Measurements from ENCODE around the gene SYT2. TPM values are rescaled to one million over a fixed set of nuclear protein-coding genes. Genes with fewer than 3 reads are reported as not detected.
A peak's percentile ranks its signal among the peaks of the same experiment; 100 is the strongest.

The SYT2 gene
- total RNA-seq, 1 experiment from 2014 or later, result 12.1 TPM

- TF ChIP-seq ATF2 (CRISPR knock-in tag; IDR thresholded peaks at IDR 0.05; ENCODE audit: borderline replicate concordance, low read depth) (no peak), ESRRA (CRISPR knock-in tag; IDR thresholded peaks at IDR 0.05; ENCODE audit: borderline replicate concordance) (peak; percentile 27; the same call in 1 of the 2 replicates), ZNF532 (CRISPR knock-in tag; IDR thresholded peaks at IDR 0.05; ENCODE audit: borderline replicate concordance) (no peak), MLX (CRISPR knock-in tag; IDR thresholded peaks at IDR 0.05) (no peak), SP1 (CRISPR knock-in tag; conservative IDR thresholded peaks at IDR 0.05) (peak; percentile 56; the same call in 1 of the 2 replicates), JUN (CRISPR knock-in tag; IDR thresholded peaks at IDR 0.05) (peak; percentile 86; the same call in 1 of the 2 replicates), ZNF281 (CRISPR knock-in tag; IDR thresholded peaks at IDR 0.05) (no peak), NFATC4 (CRISPR knock-in tag; IDR thresholded peaks at IDR 0.05) (no peak), IRF2 (CRISPR knock-in tag; IDR thresholded peaks at IDR 0.05; ENCODE audit: borderline replicate concordance, low read depth) (no peak), CDX4 (CRISPR knock-in tag; IDR thresholded peaks at IDR 0.05; ENCODE audit: borderline replicate concordance) (no peak), ATF1 (CRISPR knock-in tag; IDR thresholded peaks at IDR 0.05) (peak; percentile 55; the same call in 1 of the 2 replicates), FOXK1 (CRISPR knock-in tag; IDR thresholded peaks at IDR 0.05) (peak; percentile 53; the same call in 1 of the 2 replicates), ZBTB21 (CRISPR knock-in tag; IDR thresholded peaks at IDR 0.05; ENCODE audit: borderline replicate concordance) (0 out of 2 replicates have a peak, but pooled peaks have one; percentile 32), TEAD1 (CRISPR knock-in tag; IDR thresholded peaks at IDR 0.05) (peak; percentile 92), ZNF263 (CRISPR knock-in tag; IDR thresholded peaks at IDR 0.05; ENCODE audit: low read depth) (no peak), STAT6 (CRISPR knock-in tag; conservative IDR thresholded peaks at IDR 0.05; ENCODE audit: low read depth) (no peak), MAX (CRISPR knock-in tag; IDR thresholded peaks at IDR 0.05) (peak; percentile 29; the same call in 1 of the 2 replicates), ZSCAN18 (CRISPR knock-in tag; IDR thresholded peaks at IDR 0.05) (no peak), KAT7 (CRISPR knock-in tag; IDR thresholded peaks at IDR 0.05; ENCODE audit: borderline replicate concordance) (no peak), ATF6 (CRISPR knock-in tag; IDR thresholded peaks at IDR 0.05) (no peak), ETV6 (CRISPR knock-in tag; IDR thresholded peaks at IDR 0.05) (peak; percentile 68; the same call in 1 of the 2 replicates)
Observed at GRCh38 chr1:202692959-202693555, 17.2 kb downstream of the SYT2 start (continued).

Data from WTC11 (cell line).